HL-60/S4 treated with retinoic acid at 250 ng/mL for 4 days and 3 days (cell line): ENCODE measurements around the gene SLC17A7.
"Not testable (repeated sequence)": the region's sequence is repeated elsewhere in the genome, so short reads cannot be mapped to it uniquely, and the experiment has no call there.

Experiments
- in situ Hi-C: fragments of 300-500 bp; cut with MboI; formaldehyde crosslinking; loops from 2 replicates; pipeline ENCODE4 v1.7.0; 2022; ENCODE audit warnings: low sequenced_read_pairs

Gene SLC17A7

DNA sequence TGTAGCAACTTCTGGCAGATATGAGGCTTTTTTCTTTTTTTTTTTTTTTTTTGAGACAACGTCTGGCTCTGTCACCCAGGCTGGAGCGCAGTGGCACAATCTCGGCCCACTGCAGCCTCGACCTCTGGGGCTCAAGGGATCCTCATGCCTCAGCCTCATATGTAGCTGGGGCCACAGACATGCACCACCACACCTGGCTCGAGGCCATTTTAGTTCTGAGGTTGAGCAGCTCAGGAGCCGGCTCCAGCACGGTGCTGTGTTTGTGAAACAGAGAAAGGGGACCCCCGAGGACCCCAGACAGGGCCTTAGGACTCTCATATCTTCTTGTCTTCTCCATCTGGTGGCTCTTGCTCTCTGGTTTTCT, 29.3 kb upstream of the SLC17A7 start:
- in situ Hi-C loops, result no loop called here

GRCh38 chr19:49469828-49470614, 28.7 kb upstream of the SLC17A7 start:
- in situ Hi-C loops, result no loop called here

DNA sequence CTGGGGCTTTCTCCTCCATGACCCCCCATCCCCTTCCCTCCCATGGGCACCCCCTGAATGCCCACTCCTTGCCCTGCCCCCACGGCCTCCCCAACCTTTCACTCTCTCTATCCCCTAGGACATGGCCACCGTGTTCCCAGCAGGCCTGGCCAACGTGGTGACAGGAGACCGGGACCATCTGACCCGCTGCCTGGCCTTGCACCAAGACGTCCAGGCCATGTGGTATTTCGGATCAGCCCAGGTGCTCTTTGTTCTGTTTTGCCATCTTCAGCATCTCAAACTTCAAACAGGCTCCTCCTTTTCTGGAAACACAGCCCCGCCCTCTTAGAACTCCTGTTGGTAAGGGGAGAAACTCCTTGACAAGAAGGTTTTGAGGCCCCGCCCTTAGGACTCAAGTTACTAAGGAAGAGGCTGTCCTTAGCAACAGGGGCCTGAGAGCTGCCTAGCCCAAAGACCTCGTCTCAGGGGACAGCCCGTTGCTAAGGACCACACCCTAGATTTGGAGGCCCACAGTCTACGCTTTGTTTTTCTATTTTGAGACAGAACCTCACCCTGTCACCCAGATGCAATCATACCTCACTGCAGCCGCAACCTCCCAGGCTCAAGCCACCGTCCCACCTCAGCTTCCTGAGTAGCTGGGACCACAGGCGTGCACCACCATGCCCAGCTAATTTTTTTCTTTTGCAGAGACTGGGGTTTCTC, 27.6 kb upstream of the SLC17A7 start:
- in situ Hi-C loops, result no loop called here

- in situ Hi-C loops, result no loop called here
These were observed 26.9 kb upstream of the SLC17A7 start for GRCh38 chr19:49468199-49468598.

DNA sequence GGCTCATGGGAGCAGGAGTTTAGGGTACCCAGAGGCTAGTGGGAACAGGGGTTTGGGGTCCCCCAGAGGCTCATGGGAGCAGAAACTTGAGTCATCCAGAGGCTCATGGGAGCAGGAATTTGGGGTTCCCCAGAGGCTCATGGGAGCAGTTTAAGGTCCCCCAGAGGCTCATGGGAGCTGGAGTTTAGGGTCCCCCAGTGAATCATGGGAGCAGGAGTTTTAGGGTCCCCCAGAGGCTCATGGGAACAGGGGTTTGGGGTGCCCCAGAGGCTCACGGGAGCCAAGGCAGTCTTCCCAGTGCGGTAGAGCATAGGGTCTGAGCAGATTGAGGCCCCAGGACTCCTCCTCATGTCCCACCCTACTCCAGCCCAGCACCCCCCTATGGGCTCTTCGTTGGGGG, 24.0 kb upstream of the SLC17A7 start:
- in situ Hi-C loops, result no loop called here

DNA sequence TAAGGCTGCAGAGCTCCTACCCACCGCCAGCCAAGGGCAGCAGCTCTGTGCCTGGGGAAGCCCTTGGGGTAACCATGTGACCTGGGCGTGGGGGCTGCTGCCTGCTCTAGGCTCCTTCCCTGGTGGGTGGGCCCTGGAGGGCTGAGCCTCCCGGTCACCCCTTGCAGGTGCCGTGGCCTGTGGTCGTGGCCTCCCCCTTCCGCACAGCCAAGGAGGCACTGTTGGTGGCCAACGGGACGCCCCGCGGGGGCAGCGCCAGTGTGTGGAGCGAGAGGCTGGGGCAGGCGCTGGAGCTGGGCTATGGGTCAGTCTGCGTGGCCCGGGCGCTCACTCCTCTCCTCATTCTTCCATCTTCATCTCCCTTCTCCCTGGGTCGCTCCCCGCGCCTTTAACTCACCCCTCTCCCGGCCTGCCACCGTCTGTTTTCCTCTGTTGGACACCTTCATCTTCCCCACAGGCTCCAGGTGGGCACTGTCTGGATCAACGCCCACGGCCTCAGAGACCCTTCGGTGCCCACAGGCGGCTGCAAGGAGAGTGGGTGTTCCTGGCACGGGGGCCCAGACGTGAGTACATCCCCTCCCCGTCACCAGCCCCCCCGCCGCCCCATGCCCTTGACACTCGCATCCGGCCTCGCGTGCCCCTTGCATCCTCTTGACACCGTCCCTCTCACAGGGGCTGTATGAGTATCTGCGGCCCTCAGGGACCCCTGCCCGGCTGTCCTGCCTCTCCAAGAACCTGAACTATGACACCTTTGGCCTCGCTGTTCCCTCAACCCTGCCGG, 22.8 kb upstream of the SLC17A7 start:
- in situ Hi-C loops, result no loop called here

DNA sequence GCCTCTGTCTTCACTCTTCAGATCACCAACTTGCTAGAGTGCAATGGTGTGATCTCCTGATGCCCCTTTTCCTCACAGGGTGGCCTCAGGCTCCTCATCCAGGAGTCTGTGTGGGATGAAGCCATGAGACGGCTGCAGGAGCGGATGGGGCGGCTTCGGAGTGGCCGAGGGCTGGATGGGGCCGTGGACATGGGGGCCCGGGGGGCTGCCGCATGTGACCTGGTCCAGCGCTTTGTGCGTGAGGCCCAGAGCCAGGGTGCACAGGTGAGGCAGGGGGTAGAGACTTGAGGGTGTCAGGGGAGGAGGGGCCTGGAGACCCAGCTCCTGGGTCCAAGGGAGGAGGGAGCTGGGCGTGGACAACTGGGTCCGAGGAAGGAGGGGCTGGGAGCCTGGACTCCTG, 21.2 kb upstream of the SLC17A7 start:
- in situ Hi-C loops, result no loop called here

- in situ Hi-C loops, result no loop called here
These were observed 20.3 kb upstream of the SLC17A7 start for GRCh38 chr19:49461656-49462055.

GRCh38 chr19:49461130-49461529, 19.8 kb upstream of the SLC17A7 start:
- in situ Hi-C loops, result not testable (repeated sequence)

GRCh38 chr19:49459388-49459787, 18.1 kb upstream of the SLC17A7 start:
- in situ Hi-C loops, result no loop called here

- in situ Hi-C loops, result no loop called here
These were observed 17.2 kb upstream of the SLC17A7 start for GRCh38 chr19:49458567-49458903.

- in situ Hi-C loops, result no loop called here
These were observed 15.0 kb upstream of the SLC17A7 start for GRCh38 chr19:49456326-49456725.

- in situ Hi-C loops, result no loop called here
These were observed 14.4 kb upstream of the SLC17A7 start for GRCh38 chr19:49455773-49456172.

GRCh38 chr19:49453757-49454240, 12.5 kb upstream of the SLC17A7 start:
- in situ Hi-C loops, result no loop called here

DNA sequence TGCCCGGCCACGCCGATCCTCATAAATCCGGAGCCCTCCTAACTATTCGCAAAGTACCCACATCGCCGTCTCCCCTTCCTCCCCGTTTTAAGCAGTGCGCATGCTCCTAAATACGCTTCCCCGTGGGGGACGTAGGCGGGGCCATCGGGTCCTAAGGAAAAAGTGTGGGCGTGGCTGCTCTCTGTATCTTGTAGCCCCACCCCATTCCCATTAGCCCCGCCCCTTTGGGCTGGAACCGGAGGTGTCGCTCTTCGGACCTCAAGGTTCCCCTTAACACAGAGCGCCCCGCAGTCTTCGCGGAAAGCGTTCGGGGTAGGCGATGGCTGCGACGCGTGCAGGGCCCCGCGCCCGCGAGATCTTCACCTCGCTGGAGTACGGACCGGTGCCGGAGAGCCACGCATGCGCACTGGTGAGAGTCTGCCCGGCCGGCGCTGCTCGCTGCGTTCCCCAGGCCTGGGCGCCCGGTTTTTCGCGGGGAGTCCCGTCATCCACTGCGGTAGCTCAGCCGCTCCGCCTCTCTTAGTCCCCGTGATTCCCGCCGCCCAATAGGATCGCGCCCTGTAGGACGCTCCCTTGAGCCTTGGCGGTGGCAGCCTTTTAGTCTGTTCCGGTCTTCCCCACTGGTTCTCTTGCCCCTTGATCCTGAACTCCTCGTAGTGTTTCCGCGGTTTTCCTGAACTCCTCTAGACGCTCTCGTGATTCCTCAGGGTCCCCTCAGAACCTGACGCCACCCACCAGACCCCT, 11.9 kb upstream of the SLC17A7 start, which contains the start of gene ALDH16A1:
Gene ALDH16A1 (plus strand): TSS at position 213 of the 744 bp plus-strand sequence. CDS start 107 bp downstream, at position 320.
- in situ Hi-C loops, result no loop called here

- in situ Hi-C loops, result no loop called here
These were observed 10.3 kb upstream of the SLC17A7 start, which contains the start of gene PIH1D1 for GRCh38 chr19:49451430-49452181. TSS of gene PIH1D1 (minus strand) at chr19:49451814. CDS start at chr19:49451574, 240 bp downstream.

DNA sequence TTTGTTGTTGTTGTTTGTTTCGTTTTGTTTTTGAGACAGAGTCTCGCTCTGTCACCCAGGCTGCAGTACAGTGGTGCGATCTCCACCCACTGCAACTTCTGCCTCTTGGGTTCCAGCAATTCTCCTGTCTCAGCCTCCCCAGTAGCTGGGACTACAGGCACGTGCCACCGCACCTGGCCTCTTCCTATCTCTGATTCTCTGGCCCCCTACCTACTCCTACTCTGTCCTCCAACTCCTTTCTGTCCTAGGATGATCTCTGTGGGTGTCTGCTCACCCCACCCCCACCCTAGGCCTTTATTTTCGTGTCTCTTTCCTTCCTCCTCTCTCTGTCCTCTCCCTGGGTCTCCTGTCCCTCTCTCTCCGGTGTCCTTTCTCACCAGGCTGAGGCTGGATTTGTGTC, 9.1 kb upstream of the SLC17A7 start:
- in situ Hi-C loops, result no loop called here

DNA sequence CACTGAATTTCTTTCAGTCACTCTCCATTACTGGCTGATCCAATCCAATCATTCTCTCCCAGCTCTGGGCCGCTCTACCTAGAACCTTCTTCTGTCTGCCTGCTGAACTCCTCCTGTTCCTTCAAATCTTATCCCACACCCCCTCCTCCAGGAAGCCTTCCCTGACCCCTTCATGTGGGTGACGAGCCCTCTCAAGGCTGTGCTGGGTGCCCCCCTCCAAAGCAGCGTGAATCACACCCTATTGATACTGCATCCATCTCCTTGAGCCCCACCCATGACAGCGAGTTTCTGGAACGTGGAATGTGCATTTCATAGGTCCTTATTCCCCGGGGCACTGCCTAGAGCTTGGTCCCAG, 7.1 kb upstream of the SLC17A7 start:
- in situ Hi-C loops, result no loop called here

DNA sequence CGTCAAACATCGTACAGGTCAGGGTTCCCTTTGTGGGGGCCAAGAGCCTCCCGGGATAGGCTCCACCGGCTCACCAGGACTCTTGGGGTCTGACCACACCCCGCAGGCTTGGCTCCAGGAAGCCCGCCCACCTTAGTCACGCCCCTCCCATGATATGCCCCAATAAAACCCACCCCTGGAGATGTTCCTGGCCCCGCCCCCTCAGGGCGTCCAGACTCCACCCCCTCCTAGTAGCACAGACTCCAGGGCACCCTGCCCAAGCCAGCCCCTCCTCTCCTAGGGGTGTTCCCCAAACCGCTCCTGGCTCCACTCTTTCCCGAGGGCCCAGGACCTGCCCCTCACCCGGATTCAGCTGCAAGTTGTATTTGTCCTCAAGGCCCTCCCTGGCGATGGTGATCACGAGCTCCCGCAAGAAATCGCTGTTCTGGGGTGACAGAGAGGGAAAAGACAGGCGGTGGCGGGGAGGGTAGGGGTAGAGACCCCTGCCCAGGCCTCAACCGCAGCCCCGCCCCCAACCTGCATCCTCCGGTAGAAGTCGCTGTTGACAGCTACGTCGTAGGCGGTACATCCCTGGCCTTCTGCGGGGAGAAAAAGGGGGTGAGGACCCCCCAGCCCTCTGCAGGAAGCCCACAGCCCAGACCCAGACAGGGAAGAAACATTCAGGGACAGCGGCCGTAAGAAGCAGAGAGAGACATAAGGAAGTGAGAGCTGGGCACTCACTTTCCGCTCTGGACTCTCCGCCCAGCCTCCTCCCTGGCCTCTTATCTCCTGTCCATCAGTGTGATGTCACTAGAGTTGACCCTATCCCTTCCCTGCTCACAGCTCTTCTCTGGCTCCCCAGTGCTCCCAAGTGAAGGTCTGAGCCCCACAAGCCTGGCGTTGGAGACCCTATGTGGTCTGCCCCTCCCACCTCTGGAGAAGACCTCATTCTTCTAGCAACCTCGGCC, 6.4 kb upstream of the SLC17A7 start:
- in situ Hi-C loops, result no loop called here
